Stimulated activated naive CD8-positive, alpha-beta T cell treated with anti-CD3 and anti-CD28 coated beads, Interleukin-15, Interleukin-2, amounts not matched to agents 100 U/mL and 50 U/mL, for 24 hours (primary cell): ENCODE data around the gene ERG.
A peak's percentile ranks its signal among the peaks of the same experiment; 100 is the strongest.

Source experiments
- ATAC-seq: fragments of 150-1000 bp; cut with Tn5 transposase; one replicate; pipeline ENCODE4 v1.10.0; 2021
- DNase-seq: peaks from one replicate; pipeline ENCODE4 v3.0.0; 2021

ERG gene

DNA sequence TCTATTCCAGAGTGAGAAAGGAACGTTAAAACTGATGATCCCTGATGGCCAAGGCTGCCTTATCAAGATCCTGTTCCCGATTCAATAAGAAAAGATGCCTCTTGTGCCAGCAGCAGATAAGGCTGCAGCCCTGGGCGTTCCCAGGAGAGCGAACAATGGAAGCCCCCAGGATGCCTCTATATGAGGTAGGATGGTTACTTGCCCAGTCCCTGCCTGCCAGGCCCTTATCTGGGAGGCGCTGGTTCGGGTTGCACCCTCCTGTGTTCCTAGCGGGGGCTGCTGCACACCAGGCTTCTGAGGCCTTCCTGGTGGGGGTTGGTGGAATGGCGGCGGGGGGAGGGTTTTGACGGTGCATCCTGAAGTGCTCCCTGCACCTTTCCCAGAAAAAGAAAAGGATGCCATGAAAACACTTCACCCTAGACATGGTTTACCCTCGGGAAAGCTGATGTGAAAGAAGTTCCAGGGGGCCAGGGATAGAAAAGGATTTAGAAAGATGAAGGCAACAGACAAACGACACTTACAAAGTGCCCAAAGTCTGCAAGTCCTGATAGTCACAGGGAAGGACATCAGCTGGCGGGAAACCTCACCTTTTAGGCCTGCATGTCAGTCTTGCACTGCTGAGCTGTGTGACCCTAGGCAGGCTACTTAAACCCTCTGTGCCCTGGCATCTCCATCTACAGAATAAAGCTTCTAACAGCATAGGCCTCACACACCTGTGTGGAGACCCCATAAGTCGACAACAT lies 141.2 kb downstream of the ERG start:
- ATAC-seq (no peak), DNase-seq (no peak)

DNA sequence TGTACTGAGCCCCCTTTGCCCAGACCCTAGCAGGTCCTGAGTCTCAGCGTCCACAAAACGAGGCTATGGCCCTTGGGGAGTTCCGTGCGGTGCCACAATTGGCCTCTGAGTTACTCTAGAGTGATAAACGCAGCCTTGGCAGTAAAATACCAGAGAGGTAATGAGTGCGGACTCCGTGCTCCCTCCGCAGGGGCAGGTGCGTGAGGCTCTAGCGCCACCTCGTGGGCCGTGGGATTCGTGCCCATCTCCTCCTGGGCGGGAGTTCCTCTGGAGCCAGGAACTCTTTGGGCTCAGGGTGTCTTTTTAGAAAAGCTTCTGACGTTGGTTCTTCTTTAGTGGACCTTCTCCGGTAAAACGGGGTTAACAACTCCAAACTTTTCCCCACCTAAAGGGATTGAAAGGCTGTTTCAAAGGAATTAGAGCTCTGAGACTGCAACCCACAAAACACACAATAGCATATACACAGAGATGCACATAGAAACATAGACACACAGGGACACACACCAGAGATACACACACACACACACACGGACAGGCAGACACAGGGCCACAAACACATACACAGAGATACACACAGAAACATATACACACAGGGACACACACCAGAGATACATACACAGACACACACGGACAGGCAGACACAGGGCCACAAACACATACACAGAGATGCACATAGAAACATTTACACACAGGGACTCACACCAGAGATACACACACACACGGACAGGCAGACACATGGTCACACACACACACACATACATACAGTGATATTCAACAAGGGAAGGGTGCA lies 142.1 kb downstream of the ERG start:
- peak; percentile 81 for DNase-seq
- ATAC-seq = peak; percentile 58

DNA sequence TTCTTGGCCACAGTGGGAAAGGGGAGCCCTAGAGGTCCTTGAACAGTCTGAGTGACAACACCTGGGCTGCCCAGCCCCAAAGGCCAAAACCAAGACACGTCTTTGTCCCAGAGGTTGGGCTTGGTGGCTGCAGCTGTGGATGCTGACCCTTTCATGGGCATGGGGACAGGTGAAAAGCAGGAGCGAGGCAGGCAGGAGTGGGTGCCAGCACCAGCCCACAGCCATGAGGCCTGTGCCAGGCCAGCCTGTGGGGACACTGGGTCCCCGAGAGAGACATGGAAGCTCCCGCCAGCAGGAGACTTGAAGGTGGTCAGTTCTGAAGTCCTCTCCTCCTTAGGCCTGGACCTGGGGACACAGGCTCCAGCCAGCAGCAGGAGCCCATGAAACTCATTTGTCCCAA lies 142.9 kb downstream of the ERG start:
- ATAC-seq (no peak), DNase-seq (no peak)

DNA sequence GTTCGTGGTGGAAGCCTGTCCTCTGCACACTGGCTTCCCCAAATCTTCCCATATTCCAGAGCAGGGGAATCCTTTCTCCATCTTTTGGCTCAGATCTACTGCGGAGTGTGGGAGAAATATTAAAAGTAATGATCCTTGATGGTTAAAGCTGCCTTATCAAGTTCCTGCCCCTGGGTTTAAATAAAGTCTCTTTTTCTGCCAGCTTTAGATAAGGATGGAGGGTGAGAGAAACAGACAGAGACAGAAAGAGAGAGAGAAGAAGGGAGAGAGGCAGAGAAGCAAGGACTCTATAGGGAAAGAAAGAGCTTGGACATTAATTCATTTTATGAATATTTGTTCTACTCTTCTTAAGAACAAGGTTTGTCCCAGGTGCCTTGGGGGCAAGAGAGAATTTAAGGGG lies 143.5 kb downstream of the ERG start:
- no peak for DNase-seq
- no peak for ATAC-seq

DNA sequence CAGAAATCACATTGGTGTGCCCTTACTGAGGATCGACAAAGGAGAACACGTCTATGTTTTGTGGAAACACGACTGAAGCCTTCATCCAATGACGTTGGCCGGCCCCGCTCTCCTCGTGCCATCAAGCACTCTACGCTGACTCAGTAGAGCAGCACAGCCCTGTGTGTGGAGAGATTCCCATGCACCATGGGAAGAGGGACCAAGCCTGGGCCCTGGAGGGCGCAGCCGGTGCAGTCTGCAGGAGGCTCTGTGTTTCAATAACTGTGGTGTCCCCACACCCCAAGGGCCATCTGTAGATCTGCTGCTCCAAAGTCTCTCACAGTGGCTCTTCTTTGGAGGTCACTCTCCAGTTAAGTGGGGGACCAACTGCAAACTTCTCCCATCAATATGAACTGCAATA lies 144.0 kb downstream of the ERG start:
- no peak for DNase-seq
- no peak for ATAC-seq

DNA sequence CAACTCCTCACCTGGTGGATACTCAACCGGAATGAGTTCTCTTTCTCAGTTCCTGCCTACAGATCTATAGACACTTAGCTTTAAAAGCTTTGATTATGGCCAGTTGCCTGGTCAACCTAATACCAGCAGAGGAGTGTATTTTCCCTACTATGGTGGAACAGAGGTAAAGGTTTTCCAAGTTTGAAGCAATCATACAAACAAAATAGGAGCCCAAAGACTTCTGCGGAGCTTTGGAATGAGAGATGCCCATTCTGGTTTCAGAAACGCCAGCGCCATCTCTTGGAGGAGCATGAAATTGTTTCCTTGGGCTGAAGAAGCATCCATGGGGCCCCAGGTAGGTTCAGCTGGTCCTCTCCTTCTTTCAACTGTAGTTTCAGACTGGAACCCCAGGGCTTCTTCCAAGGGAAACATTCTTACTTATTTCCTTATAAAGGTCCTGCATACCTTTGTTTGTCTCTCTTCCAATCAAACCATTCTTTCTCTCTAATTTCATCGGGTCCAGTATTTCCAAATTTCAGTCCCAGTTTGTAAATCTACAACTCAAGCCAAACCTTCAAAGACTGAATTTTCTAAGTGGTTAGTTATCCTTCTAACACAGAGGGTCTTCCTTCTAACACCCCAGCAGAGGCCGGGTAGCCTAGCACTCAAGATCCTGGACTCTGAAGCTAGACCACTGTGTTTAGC lies 145.6 kb downstream of the ERG start:
- DNase-seq = peak; percentile 60
- ATAC-seq = no peak

DNA sequence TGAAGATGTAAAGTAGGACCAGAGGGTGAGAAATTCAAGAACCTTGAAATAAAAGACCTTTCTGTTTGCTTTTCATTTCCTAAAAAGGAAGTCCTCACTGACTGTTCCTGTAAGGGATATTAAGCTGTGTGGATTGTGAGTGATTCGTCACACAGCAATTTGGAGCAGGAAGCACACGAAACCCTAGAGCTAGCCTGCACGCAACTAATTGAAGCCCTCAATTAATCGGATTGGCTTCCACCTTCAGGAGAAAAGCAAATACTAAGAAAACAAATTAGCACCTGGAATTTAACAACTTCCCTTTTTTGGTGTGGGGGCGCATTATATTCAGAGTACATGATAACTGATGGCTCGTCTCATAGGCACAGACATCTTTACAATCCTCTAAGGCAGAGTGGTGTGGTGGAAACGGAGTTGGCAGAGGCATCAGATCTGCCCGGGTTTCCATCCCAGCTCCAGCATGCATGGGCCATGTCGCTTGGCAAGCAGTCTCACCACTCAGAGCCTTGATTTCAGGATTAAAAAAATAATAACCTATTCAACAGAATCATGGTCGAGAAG lies 146.2 kb downstream of the ERG start:
- ATAC-seq (no peak), DNase-seq (no peak)

DNA sequence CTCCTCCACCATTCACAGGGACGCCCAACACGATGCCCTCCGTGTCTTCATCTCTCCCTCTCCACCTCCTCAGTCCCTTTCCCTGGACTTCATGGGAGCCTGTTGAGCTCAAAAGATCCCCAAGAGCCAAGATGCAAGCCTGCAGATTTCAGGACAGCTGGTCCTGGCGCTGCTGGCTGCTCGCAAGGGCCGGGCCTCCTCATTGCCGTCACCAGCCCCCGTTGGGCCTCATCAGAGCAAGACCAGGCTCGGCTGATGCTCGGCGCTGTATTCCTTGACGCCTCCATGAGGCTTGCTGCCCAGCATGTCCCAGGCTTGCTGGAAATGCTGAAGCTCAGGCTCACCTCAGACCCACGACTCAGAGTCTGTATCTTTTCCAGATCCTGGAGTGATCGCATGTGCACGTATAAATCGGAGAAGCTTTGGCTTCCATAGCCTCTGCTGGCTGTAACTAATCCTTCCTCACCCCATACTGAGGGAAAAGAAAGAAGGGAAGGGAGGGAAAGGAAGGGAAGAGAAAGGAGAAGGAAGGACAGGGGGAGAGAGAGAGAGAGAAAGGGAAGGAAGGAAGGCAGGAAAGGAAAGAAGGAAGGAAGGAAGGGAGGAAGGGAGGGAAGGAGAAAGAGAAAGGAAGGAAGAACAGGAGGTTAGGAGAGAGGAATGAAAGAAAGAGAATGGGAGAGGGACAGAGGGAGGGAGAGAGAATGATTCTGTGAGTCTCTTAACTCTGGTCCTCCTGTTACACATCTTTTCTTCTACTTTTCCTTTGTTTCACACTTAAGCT lies 146.9 kb downstream of the ERG start:
- DNase-seq (no peak), ATAC-seq (no peak)

DNA sequence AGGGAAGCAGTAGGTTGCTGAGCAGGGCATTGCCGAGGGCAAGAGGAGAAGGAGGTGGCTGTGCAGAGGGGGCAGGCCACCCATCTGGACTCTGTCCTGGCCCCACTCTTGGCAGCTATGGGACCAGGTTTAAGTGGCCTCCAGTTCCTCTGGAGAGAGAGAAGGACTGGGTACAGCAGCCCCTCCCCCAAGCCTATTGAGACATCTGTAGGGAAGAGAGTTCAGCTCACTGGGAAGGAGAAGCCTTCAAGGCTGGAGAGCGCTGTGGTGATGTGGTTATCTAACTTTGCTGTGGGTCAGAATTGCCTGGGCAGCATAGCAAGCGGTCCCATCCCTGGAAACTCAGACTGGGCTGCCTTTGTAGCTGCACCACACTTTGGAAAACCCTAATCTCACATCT lies 147.6 kb downstream of the ERG start:
- DNase-seq (no peak), ATAC-seq (no peak)

DNA sequence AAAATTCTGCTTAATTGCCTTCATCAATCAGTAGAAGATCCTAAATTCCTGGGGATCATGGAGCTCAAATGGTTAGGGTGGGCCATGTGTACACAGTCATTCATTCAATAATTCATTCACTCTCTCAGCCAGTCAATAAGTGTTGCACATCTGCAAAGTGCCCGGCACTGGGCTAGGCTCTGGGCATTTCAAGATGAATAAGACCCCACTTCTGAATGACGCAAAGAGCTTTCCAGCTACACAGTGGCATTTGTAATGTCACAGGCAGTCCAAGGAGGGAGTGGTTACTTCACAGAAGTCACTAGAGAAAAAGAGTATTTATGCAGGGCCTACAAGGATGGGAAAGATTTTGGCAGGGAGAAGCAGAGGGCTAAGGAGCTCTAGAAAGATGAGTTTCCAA lies 148.3 kb downstream of the ERG start:
- no peak for ATAC-seq

DNA sequence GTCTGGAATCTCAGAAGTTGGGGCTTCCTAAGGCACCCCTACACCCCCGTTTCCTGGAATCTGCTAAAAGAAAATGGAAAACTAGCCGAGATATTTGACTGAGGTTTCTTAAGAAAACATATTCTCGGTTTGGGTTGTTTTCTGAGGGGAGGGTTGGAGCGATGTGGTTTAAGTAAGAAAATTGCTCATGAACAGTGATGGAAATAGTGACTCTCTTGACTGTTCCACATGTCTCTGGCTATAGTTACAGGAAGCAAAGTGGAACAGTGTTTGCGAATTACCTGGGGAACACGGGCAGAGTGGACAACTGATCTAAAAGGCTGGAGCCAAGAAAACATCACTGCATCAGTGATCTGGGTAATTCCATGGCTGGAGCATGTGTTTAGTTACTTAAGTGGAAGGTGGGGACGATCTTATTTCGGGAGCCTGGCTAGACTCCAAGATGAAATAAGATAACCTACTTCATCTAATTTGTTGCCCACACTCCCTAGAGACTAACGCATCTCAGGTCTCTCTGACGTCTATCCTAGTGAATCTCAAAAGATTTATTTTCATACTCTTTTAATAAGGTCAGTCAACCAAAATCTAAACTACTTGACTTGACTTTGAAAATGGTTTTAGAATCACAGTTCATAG lies 149.0 kb downstream of the ERG start:
- peak; percentile 26 for ATAC-seq

More for the DNA sequence above, 148.3 kb downstream of the ERG start:
- no peak for DNase-seq

DNA sequence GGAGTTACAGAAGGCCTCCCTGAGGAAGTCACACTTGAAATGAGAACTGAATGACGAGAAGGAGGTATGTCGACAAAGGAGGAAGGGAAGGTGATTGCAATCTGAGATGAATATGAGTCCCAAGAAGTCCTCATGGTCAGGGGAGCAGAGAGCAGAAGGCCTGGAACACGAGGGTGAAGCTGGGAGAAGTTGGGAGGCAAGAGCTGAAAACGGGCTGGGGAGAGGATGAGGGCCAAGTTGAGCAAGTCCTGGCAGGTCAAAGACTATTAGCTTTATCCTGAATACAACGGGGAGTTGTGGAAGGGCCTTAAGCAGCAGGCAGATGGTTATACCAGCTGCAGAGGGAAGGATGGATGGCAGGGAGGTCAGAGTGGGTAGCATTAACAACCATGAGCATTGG lies 152.0 kb downstream of the ERG start:
- ATAC-seq (no peak), DNase-seq (no peak)

More for the DNA sequence above, 149.0 kb downstream of the ERG start:
- DNase-seq = no peak

DNA sequence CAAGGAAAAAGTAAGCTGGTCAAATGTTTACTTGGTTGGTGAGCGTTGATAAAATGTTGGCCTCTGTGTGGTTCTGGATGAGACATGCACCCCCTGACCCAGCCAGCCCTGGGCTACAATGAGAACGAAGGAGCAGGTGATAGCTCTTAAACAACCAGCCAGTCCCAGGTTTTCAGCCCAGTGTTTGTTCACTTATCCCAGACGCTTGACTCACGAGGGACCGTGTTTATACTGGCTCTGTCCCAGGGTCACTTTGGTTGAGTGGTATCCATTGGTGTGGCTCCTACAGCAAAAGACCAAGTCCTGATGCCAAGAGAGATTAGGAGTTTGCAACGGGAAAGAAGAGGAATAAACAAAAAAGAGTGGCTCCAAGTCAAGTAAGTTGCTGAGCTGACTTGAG lies 154.6 kb downstream of the ERG start:
- no peak for DNase-seq

DNA sequence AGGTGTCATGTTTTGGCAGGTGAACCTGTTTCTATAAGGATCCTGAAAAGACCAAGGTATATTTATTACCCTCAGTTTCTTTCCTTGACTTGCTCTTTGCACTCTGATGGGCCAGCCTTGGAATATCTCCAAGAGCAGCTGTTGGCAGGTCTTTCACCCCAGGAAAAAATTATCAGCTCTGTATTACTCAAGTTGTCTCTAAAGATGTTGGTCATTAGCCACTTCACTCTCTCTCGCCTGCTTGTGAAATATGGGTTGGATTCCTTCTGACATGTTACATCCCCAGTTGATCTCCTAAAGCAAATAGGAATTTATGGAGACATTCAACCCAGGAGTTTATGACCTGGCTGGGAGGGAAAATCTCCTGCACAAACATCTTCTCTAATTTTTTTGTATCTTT lies 155.5 kb downstream of the ERG start:
- no peak for DNase-seq
- no peak for ATAC-seq

More for the DNA sequence above, 154.6 kb downstream of the ERG start:
- no peak for ATAC-seq

DNA sequence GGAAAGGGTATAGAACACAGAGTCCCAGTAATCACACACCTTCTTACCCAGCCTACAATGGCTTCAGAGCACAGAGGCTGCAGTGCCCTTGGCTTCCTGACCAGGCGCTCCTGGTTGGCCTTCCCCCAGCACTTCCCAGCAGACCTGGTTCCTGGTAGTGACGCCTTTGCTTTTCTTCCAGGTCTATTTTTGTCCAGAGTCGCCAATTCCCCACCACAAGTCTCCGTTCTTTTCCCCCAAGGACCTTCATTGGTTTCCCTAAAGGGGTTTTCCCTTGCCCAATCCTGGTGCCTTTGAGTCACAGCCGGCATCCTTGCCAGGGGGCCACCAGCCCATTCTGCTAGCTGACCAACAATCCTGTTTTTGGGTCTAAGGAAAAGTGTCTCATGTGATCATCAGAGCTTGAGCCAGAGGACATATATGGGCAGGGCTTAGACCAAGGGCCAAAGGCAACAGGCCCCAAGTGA lies 156.7 kb downstream of the ERG start:
- ATAC-seq = no peak
- DNase-seq = no peak

DNA sequence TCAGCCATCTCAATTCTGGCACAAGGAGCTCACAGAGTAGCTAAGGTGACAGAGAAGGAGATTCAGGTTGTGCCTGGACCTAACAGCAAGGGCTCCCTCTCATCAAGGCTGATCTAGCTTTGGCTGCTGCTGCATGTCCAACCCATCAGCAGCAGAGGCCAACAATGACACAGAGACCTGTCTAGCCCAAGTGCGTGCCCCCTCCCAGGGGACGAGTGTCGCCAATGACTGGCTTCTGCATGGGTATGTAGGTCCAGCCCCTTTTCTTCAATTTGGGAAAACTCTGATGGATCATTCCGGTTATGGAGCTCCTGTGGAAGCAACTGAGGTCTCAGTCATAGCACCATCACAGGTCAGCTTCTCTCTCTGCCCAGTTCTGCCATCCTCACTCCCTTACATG lies 158.1 kb downstream of the ERG start:
- ATAC-seq (no peak), DNase-seq (no peak)

DNA sequence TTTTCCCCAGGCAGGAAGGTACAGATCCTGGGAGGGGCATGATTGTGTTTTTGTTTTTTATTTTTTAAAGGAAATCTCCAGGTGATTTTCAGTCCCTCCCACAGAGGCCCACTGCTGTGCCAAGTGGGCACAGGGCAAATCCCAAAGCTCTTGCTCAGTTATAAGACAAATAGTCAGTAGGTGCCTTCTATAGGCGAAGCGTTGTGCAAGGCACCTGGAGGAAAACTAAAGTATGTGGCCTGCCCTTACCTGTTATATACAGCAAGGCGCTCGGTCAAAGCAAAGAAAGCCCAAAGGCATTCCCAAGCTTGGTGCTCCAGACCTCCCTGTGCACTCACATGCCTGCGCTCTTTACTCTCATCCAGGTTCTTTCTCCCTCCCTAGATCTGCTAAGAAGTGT lies 160.5 kb downstream of the ERG start:
- no peak for DNase-seq

DNA sequence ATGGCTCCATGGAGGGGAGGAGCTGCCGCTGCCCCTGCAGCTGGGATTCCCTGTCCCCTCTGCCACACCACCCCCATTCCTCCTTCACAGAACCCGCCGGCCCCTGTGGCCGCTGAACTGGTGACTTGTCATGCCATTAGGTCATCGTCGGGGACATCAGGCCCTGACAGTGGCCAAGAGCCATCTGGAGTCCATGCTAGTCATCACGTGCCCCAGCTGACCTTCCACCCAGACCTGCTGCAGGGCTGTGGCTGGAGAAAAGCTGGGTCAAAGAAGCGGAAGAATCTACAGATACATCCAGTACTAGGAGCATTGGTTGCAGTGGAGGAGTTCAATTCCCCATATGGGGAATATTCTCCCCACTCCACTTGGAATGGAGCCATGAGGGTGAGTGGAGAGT lies 163.4 kb downstream of the ERG start:
- DNase-seq (no peak), ATAC-seq (no peak)

More for the DNA sequence above, 160.5 kb downstream of the ERG start:
- no peak for ATAC-seq

DNA sequence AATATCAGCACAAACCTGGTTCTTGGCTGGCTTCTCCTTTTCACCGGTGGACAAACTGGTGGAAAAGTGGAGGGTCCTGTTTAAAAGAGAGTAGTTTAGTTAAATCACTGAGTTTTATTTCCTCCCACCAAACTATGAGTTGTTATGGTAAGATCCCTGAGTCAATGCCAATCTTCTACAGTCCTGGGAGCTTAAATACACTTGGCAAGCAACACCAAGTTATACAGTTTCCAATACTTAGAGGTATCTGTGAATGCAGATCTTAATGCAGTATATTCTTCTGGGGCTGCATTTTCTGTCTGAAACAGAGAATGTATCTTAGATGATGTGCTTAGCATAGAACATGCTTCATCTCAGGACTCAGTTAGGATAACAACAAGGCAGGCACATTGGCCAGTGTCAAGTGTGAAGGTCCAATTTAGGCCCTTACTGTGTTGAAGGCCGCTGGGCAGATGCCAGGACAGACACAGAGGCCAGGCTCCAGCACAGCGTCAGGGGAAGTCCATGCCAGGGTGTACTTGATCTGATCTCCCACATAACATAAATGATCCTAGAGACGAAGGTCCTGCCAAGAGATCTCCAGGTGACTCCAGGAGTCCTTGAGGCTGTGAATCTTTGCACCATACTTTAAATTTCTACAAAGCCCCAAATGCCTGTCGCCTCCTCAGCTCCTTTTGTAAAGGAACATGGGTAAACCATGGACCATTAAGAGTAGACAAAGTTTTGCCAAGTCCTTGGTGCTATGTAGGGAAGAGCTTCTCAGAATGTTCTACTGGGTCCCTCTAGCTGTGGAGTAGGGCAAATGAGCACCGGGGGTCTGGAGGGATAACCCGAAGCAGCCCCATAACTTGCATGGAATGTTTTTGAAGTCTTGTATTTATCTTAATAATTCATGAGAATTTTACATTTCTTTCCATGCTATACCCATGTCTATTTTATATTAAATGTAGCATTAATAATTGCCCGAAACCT lies 164.7 kb downstream of the ERG start:
- ATAC-seq = no peak
- DNase-seq = no peak

DNA sequence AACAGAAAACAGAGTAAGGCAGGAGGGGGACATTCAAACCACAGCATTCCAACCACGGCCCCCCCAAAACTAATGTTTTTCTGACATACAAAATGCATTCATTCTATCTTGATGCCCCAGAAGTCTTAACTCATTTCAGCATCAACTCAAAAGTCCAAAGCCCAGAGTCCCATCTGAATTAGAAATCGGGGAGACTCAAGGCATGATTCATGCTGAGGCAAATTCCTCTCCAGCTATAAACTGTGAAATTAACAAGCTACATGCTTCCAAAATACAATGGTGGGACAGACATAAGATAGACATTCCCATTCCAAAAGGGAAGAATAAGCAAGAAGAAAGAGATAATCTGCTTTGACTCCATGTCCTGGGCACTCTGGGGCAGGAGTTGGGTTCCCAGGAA lies 167.6 kb downstream of the ERG start:
- ATAC-seq (no peak), DNase-seq (no peak)
